Measurements from ENCODE around the gene MFNG.

- no peak for TF ChIP-seq POLR2A (IDR thresholded peaks at IDR 0.05; ENCODE audit: low read depth)
- TF ChIP-seq, protein P1, sequence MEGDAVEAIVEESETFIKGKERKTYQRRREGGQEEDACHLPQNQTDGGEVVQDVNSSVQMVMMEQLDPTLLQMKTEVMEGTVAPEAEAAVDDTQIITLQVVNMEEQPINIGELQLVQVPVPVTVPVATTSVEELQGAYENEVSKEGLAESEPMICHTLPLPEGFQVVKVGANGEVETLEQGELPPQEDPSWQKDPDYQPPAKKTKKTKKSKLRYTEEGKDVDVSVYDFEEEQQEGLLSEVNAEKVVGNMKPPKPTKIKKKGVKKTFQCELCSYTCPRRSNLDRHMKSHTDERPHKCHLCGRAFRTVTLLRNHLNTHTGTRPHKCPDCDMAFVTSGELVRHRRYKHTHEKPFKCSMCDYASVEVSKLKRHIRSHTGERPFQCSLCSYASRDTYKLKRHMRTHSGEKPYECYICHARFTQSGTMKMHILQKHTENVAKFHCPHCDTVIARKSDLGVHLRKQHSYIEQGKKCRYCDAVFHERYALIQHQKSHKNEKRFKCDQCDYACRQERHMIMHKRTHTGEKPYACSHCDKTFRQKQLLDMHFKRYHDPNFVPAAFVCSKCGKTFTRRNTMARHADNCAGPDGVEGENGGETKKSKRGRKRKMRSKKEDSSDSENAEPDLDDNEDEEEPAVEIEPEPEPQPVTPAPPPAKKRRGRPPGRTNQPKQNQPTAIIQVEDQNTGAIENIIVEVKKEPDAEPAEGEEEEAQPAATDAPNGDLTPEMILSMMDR (IDR thresholded peaks at IDR 0.05): no peak
- peak in 1 of 2 donors; percentile 36 for TF ChIP-seq POLR2AphosphoS5 (IDR thresholded peaks at IDR 0.05)
These were observed at the start of gene MFNG for GRCh38 chr22:37486224-37486845.
